ENCODE data around the gene NDST1.

The NDST1 gene

GRCh38 chr5:150548123-150548522, 40.2 kb downstream of the NDST1 start:
- TF ChIP-seq ZFP30 (CRISPR knock-in tag; IDR thresholded peaks at IDR 0.05) (no peak), ESRRG (CRISPR knock-in tag; IDR thresholded peaks at IDR 0.05) (no peak), CSDC2 (CRISPR knock-in tag; IDR thresholded peaks at IDR 0.05) (no peak), TCF4 (CRISPR knock-in tag; IDR thresholded peaks at IDR 0.05; ENCODE audit: borderline replicate concordance) (no peak), OSR1 (CRISPR knock-in tag; IDR thresholded peaks at IDR 0.05) (no peak), GLIS3 (CRISPR knock-in tag; IDR thresholded peaks at IDR 0.05) (no peak), ZNF565 (CRISPR knock-in tag; conservative IDR thresholded peaks at IDR 0.05; ENCODE audit: low read depth) (no peak), ZNF8 (CRISPR knock-in tag; IDR thresholded peaks at IDR 0.05) (no peak), RARB (CRISPR knock-in tag; IDR thresholded peaks at IDR 0.05) (no peak), POU6F1 (CRISPR knock-in tag; IDR thresholded peaks at IDR 0.05; ENCODE audit: borderline replicate concordance, low read depth) (no peak)
- no peak for ATAC-seq

DNA sequence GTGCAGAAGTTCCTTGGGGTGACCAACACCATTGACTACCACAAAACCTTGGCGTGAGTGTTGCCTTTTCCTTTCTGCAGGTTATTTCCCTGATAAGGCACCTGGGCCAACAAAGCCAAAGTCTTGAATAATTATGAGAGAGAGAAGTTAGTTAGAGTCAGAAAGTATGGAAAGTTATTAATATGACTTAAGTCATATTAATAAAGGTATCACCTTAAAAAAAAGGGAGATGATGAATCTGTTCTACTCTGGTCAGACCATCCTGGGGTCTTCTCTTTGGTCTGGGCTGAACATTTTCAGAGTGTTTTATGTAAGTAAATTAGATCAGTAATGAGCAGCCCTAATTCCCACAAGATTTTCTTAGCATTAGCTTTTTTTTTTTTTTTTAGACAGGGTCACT, 41.8 kb downstream of the NDST1 start:
- no peak for ATAC-seq
- TF ChIP-seq ZNF70 (CRISPR knock-in tag; IDR thresholded peaks at IDR 0.05) (peak; percentile 95), RARB (CRISPR knock-in tag; IDR thresholded peaks at IDR 0.05) (no peak), ZFP30 (CRISPR knock-in tag; IDR thresholded peaks at IDR 0.05) (no peak), TOX (CRISPR knock-in tag; IDR thresholded peaks at IDR 0.05; ENCODE audit: borderline replicate concordance) (no peak), CSDC2 (CRISPR knock-in tag; IDR thresholded peaks at IDR 0.05) (no peak), TCF4 (CRISPR knock-in tag; IDR thresholded peaks at IDR 0.05; ENCODE audit: borderline replicate concordance) (no peak), OSR1 (CRISPR knock-in tag; IDR thresholded peaks at IDR 0.05) (no peak)

DNA sequence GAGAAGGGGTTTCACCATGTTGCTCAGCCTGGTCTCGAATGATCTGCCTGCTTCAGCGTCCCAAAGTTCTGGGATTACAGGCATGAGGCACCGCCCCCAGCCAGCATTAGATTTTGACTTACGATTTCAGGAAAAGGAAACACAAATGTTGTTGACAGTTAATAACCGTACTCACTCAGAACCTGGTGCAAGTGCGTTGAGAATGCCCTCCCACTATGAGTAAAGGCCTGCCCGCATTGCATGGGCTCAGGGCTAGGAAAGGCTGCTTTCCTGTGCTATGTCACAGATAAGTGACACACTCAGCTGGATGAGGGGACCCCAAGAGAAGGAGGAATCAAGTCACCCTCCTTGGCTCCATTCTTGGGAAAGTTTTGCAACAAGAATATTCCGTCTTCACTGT, 42.4 kb downstream of the NDST1 start:
- no peak for ATAC-seq
- TF ChIP-seq CREB5 (CRISPR knock-in tag; IDR thresholded peaks at IDR 0.05; ENCODE audit: low read depth) (no peak), RARB (CRISPR knock-in tag; IDR thresholded peaks at IDR 0.05) (no peak), PPARA (CRISPR knock-in tag; IDR thresholded peaks at IDR 0.05; ENCODE audit: borderline replicate concordance) (no peak), ZNF8 (CRISPR knock-in tag; IDR thresholded peaks at IDR 0.05) (no peak), CSDC2 (CRISPR knock-in tag; IDR thresholded peaks at IDR 0.05) (no peak), ESRRG (CRISPR knock-in tag; IDR thresholded peaks at IDR 0.05) (no peak), SNAI2 (CRISPR knock-in tag; IDR thresholded peaks at IDR 0.05) (no peak), BACH2 (CRISPR knock-in tag; IDR thresholded peaks at IDR 0.05; ENCODE audit: borderline replicate concordance) (no peak), ZFP30 (CRISPR knock-in tag; IDR thresholded peaks at IDR 0.05) (no peak)
- TF ChIP-seq, protein P1, sequence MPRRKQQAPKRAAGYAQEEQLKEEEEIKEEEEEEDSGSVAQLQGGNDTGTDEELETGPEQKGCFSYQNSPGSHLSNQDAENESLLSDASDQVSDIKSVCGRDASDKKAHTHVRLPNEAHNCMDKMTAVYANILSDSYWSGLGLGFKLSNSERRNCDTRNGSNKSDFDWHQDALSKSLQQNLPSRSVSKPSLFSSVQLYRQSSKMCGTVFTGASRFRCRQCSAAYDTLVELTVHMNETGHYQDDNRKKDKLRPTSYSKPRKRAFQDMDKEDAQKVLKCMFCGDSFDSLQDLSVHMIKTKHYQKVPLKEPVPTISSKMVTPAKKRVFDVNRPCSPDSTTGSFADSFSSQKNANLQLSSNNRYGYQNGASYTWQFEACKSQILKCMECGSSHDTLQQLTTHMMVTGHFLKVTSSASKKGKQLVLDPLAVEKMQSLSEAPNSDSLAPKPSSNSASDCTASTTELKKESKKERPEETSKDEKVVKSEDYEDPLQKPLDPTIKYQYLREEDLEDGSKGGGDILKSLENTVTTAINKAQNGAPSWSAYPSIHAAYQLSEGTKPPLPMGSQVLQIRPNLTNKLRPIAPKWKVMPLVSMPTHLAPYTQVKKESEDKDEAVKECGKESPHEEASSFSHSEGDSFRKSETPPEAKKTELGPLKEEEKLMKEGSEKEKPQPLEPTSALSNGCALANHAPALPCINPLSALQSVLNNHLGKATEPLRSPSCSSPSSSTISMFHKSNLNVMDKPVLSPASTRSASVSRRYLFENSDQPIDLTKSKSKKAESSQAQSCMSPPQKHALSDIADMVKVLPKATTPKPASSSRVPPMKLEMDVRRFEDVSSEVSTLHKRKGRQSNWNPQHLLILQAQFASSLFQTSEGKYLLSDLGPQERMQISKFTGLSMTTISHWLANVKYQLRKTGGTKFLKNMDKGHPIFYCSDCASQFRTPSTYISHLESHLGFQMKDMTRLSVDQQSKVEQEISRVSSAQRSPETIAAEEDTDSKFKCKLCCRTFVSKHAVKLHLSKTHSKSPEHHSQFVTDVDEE (CRISPR knock-in tag; IDR thresholded peaks at IDR 0.05): no peak
- TF ChIP-seq, protein P2, sequence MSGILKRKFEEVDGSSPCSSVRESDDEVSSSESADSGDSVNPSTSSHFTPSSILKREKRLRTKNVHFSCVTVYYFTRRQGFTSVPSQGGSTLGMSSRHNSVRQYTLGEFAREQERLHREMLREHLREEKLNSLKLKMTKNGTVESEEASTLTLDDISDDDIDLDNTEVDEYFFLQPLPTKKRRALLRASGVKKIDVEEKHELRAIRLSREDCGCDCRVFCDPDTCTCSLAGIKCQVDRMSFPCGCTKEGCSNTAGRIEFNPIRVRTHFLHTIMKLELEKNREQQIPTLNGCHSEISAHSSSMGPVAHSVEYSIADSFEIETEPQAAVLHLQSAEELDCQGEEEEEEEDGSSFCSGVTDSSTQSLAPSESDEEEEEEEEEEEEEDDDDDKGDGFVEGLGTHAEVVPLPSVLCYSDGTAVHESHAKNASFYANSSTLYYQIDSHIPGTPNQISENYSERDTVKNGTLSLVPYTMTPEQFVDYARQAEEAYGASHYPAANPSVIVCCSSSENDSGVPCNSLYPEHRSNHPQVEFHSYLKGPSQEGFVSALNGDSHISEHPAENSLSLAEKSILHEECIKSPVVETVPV (CRISPR knock-in tag; IDR thresholded peaks at IDR 0.05): no peak
- TF ChIP-seq, protein P3, sequence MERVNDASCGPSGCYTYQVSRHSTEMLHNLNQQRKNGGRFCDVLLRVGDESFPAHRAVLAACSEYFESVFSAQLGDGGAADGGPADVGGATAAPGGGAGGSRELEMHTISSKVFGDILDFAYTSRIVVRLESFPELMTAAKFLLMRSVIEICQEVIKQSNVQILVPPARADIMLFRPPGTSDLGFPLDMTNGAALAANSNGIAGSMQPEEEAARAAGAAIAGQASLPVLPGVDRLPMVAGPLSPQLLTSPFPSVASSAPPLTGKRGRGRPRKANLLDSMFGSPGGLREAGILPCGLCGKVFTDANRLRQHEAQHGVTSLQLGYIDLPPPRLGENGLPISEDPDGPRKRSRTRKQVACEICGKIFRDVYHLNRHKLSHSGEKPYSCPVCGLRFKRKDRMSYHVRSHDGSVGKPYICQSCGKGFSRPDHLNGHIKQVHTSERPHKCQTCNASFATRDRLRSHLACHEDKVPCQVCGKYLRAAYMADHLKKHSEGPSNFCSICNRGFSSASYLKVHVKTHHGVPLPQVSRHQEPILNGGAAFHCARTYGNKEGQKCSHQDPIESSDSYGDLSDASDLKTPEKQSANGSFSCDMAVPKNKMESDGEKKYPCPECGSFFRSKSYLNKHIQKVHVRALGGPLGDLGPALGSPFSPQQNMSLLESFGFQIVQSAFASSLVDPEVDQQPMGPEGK (CRISPR knock-in tag; IDR thresholded peaks at IDR 0.05; ENCODE audit: borderline replicate concordance): no peak

DNA sequence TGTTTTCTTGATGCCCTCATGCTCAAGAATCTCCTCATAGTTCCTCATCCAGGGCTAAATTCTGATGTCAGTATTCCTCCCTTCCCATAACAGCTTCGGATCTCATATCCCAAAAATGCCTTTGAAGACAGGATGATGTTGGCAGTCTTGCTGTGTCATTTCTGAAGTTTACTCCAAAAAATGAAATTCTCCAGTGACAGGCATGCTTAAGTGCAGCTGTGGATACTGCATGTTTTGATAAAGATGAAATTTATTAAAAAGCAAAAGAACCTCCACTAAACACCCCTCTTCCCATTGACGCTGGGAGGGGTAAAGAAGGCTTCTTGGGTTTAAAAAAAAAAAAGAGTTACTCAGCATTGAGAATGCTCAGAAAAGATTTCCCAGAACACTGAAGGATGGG, 43.1 kb downstream of the NDST1 start:
- no peak for ATAC-seq
- TF ChIP-seq SNAI2 (CRISPR knock-in tag; IDR thresholded peaks at IDR 0.05) (no peak), TOX (CRISPR knock-in tag; IDR thresholded peaks at IDR 0.05; ENCODE audit: borderline replicate concordance) (no peak), ZFP3 (CRISPR knock-in tag; IDR thresholded peaks at IDR 0.05) (no peak), CSDC2 (CRISPR knock-in tag; IDR thresholded peaks at IDR 0.05) (no peak), ISL1 (CRISPR knock-in tag; IDR thresholded peaks at IDR 0.05) (no peak), ZC3H10 (CRISPR knock-in tag; IDR thresholded peaks at IDR 0.05) (no peak), POU6F1 (CRISPR knock-in tag; IDR thresholded peaks at IDR 0.05; ENCODE audit: borderline replicate concordance, low read depth) (no peak), ZNF70 (CRISPR knock-in tag; IDR thresholded peaks at IDR 0.05) (no peak), RARB (CRISPR knock-in tag; IDR thresholded peaks at IDR 0.05) (no peak), CREB5 (CRISPR knock-in tag; IDR thresholded peaks at IDR 0.05; ENCODE audit: low read depth) (no peak), ZFP30 (CRISPR knock-in tag; IDR thresholded peaks at IDR 0.05) (no peak)

Measured in SK-N-SH treated with all-trans-retinoic acid at 6 μM for 48 hours (cell line).